GM11168 (cell line): ENCODE results near the gene RIBC1.
"Not testable (repeated sequence)": the region's sequence is repeated elsewhere in the genome, so short reads cannot be mapped to it uniquely, and the experiment has no call there.

ENCODE experiments used
- in situ Hi-C: fragments of 300-500 bp; cut with MboI; formaldehyde crosslinking; loops from one replicate; pipeline ENCODE4 v1.12.0; 2022; ENCODE audit warnings: low sequenced_read_pairs; ENCODE audit not compliant: unreplicated experiment

RIBC1 gene

GRCh38 chrX:53433651-53434639 is 11.3 kb downstream of the RIBC1 start, which contains the start of gene HSD17B10:
Gene HSD17B10, minus strand, starts transcription at chrX:53434370. Its CDS starts 25 bp downstream, at chrX:53434345.
- in situ Hi-C loops, result no loop called here

- in situ Hi-C loops, result no loop called here
Measured at GRCh38 chrX:53435997-53436396, 13.3 kb downstream of the RIBC1 start.

GRCh38 chrX:53437206-53437605 is 14.5 kb downstream of the RIBC1 start:
- in situ Hi-C loops, result no loop called here

- in situ Hi-C loops, result no loop called here
Measured at GRCh38 chrX:53438174-53438831, 15.6 kb downstream of the RIBC1 start.

GRCh38 chrX:53438832-53439230 is 16.2 kb downstream of the RIBC1 start:
- in situ Hi-C loops, result no loop called here

GRCh38 chrX:53440101-53440500 is 17.4 kb downstream of the RIBC1 start:
- in situ Hi-C loops, result no loop called here

GRCh38 chrX:53440621-53441517 is 18.2 kb downstream of the RIBC1 start:
- in situ Hi-C loops, result no loop called here

- in situ Hi-C loops, result no loop called here
Measured at GRCh38 chrX:53441531-53442321, 19.1 kb downstream of the RIBC1 start.

GRCh38 chrX:53442322-53442631 is 19.6 kb downstream of the RIBC1 start:
- in situ Hi-C loops, result no loop called here

GRCh38 chrX:53445977-53446376 is 23.3 kb downstream of the RIBC1 start:
- in situ Hi-C loops, result no loop called here

- in situ Hi-C loops, result no loop called here
Measured at GRCh38 chrX:53447441-53447840, 24.8 kb downstream of the RIBC1 start.

- in situ Hi-C loops, result no loop called here
Measured at GRCh38 chrX:53449632-53450031, 27.0 kb downstream of the RIBC1 start.

GRCh38 chrX:53452812-53453211 is 30.1 kb downstream of the RIBC1 start:
- in situ Hi-C loops, result no loop called here

GRCh38 chrX:53456254-53456653 is 33.6 kb downstream of the RIBC1 start:
- in situ Hi-C loops, result no loop called here

- in situ Hi-C loops, result no loop called here
Measured at GRCh38 chrX:53458082-53458481, 35.4 kb downstream of the RIBC1 start.

- in situ Hi-C loops, result not testable (repeated sequence)
Measured at GRCh38 chrX:53468659-53469058, 46.0 kb downstream of the RIBC1 start.

- in situ Hi-C loops, result no loop called here
Measured at GRCh38 chrX:53471346-53471745, 48.7 kb downstream of the RIBC1 start.

GRCh38 chrX:53474707-53475106 is 52.0 kb downstream of the RIBC1 start:
- in situ Hi-C loops, result no loop called here

- in situ Hi-C loops, result no loop called here
Measured at GRCh38 chrX:53476371-53476770, 53.7 kb downstream of the RIBC1 start.

- in situ Hi-C loops, result no loop called here
Measured at GRCh38 chrX:53479301-53479700, 56.6 kb downstream of the RIBC1 start.
